NCI-H82 treated with DMSO at 0.1 percent for 48 hours (cell line): Measurements from ENCODE around the gene B9D2.

ENCODE experiments used
- DNase-seq: peaks from one replicate; lab custom pipeline; 2025; ENCODE audit not compliant: unreplicated experiment; lab: John Stamatoyannopoulos, UW

Gene B9D2

DNA sequence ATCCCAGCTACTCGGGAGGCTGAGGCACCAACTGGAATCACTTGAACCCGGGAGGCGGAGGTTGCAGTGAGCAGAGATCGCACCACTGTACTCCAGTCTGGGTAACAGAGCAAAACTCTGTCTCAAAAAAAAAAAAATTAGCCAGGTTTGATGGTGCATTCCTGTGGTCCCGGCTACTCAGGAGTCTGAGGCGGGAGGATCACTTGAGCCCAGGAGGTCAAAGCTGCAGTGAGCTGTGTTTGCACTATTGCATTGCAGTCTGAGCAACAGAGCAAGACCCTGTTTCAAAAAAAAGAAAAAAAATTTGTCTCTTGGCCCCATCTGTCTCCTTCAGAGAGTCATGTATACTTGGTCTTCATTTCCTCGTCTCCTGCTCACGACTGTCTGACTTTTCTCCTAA, 52.3 kb downstream of the B9D2 start:
- no peak for DNase-seq

DNA sequence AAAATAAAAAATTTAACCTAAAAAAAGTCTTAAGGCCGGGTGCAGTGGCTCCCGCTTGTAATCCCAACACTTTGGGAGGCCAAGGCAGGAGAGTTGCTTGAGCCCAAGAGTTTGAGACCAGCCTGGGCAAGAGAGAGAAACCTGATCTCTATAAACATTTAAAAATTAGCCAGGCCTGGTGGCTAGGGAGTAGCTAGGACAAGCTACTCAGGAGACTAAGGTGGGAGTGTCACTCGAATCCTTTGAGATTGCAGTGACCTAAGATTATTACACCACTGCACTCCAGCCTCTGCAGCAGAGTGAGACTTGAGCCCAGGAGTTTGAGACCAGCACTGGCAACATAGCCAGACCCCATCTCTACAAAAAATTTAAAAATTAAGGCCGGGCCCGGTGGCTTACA, 52.9 kb downstream of the B9D2 start:
- DNase-seq, result no peak

DNA sequence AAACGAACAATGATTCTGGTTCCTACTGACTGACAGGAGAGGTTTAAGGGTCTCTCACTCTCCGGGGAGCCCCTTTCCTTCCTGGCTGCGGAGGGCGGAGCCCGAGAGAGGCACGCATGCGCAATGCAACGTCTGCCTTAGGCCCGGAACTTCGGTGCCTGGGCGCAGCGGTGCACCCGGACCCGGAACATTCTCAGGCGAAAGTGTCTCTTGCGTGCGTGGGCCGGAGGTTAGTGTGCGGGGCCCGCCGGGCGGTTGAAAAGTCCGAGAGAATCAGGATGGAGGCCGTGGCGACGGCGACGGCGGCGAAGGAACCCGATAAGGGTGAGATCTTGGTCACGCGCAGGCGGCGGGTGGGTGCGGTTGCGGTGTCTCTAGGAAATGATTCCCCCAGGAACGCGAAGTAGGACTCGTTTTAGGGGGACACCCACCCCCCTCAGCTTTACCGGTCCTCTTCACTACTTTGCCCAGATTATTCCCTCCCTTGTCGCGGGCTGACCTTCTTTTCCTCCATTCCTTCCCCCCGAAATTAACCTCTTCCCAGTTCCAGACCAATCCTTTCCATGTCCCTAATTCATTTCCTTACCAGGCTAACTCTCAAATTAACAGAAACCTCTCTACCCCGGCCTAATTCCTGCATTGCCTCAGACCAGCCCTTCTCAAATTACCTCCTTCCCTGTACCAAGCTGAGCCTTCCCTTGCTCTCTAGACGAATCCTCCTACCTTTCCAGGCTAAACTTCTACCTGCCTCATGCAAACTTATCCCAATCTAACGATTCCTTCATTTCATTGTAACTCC, 53.7 kb downstream of the B9D2 start, which contains the start of gene CCDC97:
Gene CCDC97, plus strand, starts transcription at position 140 of the 799 bp plus-strand sequence. Its CDS starts 139 bp downstream, at position 279.
- DNase-seq, result peak; percentile 78

DNA sequence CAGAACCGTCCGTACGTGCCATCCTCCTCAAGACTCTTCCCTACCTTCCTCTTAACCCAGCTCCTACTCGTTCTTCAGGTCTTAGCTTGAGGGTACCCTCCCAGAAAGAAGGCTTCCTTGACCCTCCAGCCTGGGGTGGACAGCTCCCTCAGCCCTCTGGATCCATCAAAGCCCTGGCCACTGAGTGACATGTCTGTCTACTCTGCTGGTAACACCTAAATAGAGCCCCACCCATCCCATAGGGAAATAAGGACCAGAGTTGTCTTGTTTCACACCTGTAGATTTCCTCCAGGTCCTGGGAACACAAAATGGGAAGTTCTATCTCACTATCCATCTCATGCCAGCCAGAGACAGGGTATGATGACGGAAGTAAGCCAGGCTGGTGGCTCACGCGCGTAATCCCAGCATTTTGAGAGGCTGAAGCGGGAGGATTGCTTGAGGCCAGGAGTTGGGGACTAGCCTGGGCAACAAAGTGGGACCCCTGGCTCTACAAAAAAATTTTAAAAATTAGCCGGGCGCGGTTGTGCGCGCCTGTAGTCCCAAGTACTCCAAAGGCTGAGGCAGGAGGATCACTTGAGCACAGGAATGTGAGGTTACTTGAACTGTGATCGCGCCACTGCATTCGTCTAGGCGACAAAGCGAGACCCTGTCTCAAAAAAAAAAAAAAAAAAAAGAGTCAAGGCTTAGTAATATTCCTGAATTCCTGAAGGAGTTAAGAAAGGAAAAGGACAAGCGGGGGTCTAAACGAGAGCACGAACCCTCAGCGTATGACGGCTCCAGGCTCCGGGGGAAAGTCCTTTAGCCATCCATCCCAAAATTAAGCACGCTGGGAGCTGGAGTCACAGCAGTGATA, 54.5 kb downstream of the B9D2 start:
- no peak for DNase-seq

DNA sequence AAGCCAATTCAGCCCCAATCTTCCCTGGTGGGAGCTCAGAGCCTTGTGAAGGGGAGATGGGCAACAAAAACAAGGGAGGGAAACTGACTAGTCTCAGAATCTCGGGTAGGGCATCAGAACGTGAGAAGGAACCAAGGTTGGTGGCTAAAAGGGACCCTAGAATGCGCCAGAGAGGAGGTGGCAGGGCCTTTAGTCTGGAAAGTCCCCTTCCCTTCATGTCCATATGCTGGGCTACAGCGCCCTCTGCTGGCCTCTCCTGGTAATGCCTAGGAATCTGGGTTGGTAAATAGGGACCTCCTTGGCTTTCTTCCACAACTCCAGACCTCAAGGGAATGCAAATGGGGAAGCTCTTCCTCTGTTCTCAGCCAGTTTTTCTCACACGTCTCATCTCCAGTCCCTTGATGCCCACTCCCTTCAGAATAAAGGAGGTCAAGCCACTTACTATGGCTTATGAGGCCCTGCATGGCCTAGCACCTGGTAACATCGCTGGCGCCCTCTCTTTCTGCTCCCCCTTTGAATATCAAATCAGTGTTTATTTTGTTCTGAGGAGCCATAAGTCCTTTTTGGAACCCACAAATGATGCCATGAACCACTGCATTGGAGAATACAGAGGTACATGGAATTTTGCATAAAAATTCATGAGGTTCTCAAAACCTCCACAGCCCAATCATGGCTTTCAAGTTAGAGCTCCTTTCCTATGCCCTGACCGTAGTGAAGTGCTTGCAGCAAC, 55.3 kb downstream of the B9D2 start:
- peak; percentile 51 for DNase-seq

DNA sequence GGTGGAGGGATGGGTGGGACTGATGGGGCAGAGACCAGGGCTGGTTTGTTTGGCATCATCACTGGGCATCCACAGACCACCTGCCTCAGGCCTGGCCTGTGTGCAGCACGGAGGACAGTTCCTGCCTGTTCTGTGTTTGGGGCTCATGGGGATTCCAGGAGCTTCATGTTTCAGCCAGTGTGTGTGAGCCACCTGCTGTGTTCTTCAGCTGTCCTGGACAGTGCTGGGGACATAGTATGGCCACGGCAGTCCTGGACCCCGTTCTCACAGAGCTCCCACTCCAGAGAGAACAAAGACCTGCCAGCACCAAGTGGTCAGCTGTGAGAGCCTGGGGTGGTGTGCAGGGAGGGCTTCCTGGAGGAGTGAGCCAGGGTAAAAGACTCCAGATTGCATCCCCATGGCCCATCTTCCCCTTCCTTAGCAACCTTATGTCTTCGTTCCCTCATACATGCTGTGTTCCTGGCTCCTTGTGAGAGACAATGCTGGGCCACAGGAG, 55.9 kb downstream of the B9D2 start:
- no peak for DNase-seq

DNA sequence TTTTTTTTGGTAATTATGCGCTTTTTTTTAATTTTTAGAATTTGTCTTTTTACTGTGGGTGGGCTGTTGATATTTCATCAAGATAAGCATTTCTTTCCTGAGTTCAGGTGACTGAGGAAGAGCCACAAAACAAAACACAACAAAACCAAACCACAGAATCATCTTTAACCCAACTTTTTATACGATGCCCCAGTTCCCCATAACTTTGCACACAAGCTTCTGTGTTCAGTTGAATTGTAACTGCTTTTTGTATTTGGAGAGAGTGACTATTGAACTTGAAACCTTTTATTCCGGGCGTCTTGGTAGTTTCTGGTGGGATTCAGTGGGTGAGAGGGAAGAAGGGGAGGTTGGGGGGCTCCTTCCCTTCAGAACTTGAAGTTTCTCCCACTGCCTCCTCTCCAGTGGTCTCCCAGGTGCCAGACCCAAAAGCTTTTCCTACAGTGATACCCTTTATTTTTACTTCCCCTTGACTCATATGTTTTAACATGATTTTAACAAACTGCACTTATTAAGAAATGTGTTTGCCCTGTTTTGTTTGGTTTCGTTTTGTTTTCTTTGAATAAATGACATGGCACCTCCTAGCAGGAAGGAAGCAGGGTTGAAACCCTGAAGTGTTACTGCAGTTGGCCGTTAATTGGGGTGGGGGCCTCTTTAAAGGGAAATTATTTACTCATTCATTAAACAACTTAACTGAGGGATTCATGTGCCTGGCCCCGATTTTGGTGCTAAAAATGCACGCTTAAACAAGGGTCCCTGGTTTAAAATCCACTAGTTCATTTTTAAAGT, 56.7 kb downstream of the B9D2 start:
- DNase-seq, result no peak

DNA sequence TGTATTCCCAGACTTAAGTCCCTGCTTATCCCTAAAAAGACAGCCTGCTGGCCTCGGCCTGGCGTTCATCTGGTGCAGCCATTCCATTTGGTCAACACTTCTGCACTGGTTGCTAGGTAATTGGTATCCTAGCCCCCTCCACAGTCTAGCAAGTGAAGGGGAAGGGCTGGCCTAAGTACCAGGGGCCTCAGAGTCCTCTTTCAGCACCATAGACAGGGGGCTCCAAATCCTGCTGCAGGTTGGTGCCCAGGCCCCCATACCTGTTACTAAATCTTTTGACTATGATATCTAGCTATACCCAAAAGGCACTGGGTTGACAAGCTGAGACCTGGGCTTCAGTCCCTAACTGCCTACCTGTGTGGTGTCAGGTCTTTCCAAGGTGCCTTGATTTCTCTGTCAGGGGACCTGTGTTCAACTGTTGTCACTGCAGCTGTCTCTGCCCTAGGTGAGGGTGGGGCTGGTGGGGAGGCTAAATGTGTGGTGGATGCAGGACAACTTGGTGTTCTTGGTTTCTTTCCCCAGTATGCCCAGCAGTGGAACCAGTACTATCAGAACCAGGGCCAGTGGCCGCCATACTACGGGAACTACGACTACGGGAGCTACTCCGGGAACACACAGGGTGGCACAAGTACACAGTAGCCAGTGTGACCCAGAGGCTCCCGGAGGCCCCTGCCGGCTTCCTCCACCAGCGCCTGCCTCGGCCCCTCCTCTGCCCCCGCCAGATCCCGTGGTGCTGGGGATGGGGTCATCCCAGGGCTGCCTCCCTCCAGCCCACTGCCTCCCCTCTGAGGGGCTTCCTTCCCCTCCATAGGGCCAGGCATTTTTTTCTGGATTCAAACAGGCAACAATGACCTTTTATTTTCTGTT, 57.8 kb downstream of the B9D2 start:
- DNase-seq, result no peak

DNA sequence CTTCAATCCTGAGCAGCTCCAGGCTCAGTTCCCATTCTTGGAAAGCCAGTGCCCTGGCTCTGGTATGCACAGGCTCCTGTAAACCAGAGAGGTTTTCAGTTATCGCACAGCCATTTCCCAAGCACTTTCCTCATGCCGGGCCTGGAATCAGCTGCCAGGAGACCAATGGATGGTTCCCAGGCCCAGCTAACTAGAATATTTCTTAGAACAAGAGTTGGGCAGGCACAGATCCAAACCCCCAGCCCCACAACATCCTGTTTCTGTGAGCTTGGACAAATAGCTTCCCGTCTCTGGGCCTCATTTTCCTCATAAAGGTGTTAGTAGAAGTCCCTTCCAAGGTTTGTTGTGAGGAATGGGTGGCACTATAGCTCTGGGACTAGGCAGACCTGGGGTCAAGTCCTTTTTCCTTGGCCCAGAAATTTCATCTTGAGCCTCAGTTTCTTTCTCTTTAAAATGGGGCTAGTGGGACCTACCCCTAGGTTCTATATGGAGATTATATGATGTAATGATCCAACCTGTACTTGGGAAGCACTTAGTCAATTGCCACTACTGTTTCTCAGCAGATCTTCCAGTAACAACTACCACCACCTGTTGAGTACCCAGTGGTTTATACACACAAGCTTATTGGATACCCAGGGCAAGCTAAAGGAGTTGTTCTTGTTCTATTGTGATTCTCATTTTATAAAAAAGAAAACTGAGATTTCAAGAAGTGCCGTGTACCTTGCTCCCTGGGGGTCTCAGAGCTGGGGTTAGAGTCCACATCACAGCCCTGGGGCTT, 59.1 kb downstream of the B9D2 start:
- DNase-seq, result no peak
